Measurements from ENCODE around the gene NPY1R. TPM values are rescaled to one million over a fixed set of nuclear protein-coding genes. Genes with fewer than 3 reads are reported as not detected.
A peak's percentile ranks its signal among the peaks of the same experiment; 100 is the strongest.

NPY1R gene
- total RNA-seq (32.9 TPM), polyA plus RNA-seq (ENCODE audit: insufficient read depth, low read depth, low replicate concordance) (19.2 TPM)
- long read RNA-seq, donor 1, partial matches to known transcripts, result 0 of 4 reads
- long read RNA-seq, donor 1, other reads (novel, unspliced or antisense), result 0 of 4 reads
- long read RNA-seq, donor 2, partial matches to known transcripts, result 0 of 2 reads
- long read RNA-seq, donor 2, other reads (novel, unspliced or antisense), result 0 of 2 reads
- long read RNA-seq, donor 3, partial matches to known transcripts, result 0 of 2 reads
- long read RNA-seq, donor 3, other reads (novel, unspliced or antisense), result 0 of 2 reads
- long read RNA-seq, donor 4, result 0 reads
- long read RNA-seq, donor 5, result 0 reads
- long read RNA-seq, donor 6, partial matches to known transcripts, result 0 of 2 reads
- long read RNA-seq, donor 6, other reads (novel, unspliced or antisense), result 0 of 2 reads
- long read RNA-seq, donor 7, transcript NPY1R-201 (3 exons, 3,029 nt), result major isoform, 5 of 9 reads
- long read RNA-seq, donor 7, partial matches to known transcripts, result 0 of 9 reads
- long read RNA-seq, donor 7, other reads (novel, unspliced or antisense), result 4 of 9 reads
- long read RNA-seq, donor 8, result 0 reads
- long read RNA-seq, donor 9, partial matches to known transcripts, result 0 of 2 reads
- long read RNA-seq, donor 9, other reads (novel, unspliced or antisense), result 0 of 2 reads
- long read RNA-seq, donor 10, partial matches to known transcripts, result 0 of 5 reads
- long read RNA-seq, donor 10, other reads (novel, unspliced or antisense), result 0 of 5 reads

DNA sequence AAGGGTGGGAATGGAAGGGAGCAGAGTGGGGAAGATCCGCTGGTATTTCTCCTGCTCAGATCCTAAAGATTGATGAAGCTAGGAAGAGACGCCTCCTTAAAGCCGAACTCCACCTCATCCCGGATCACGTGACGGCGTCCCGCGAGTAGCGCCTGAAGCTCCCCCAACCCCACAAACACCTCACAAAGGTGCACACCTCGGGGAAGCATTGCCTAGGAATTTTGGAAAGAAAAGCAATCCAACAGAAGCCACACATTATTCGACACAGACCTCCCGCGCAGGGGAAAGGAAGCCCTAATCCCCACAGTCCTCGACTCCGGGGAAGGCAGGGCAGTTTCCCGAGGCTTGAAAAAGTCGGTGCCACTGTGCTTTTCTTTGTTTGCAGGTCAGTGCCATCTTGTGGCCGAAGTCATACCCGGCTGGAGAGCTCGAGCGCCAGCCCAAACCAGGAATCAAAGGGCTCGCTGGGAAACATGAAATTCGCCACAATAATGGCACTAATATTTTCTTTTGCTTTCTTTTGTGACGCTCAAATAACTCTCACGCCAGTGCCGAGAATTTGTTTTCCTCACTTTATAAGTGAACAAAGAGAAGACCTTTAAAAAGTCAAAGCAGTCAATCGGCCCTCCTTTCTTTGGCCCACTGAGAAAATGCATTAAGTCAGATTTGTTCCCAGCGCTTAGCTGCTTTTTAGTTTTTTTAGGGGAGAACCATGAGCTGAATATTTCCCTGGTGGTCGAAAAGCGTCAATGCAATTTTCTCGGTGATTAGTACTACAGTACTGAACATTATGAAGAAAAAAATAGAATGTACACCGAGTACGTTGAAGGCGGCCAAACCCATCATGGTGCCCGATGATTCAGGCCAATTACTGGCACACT is at the start of gene NPY1R:
TSS of gene NPY1R (minus strand) at position 71 of the 881 bp plus-strand sequence. CDS start 6,042 bp downstream, outside the sequence.
- intact Hi-C loops (cut with DNase I), result no loop called here
- DNase-seq (peak; percentile 85 to 93 (median 89)), FAIRE-seq (peak; percentile 21)
- no peaks in the 10 kb centered on the region for H3K4me1 ChIP-seq (ENCODE audit: control insufficient read depth in 2 of 3, insufficient read depth in 2 of 3, low read depth in 1 of 3, low read length in 3 of 3)
- H3K36me3 ChIP-seq (ENCODE audit: control insufficient read depth in 2 of 3, insufficient read depth in 3 of 3, low read length in 3 of 3), result no peaks in the 10 kb centered on the region
- H3K4me3 ChIP-seq (ENCODE audit: low read length in 3 of 3), result peak within 1 kb of the TSS; percentile 72 to 93 (median 92)
- H3K27me3 ChIP-seq (ENCODE audit: control insufficient read depth, insufficient read depth, low read length), result peaks cover 8% of the 10 kb centered on the region
- TF ChIP-seq, protein P1, sequence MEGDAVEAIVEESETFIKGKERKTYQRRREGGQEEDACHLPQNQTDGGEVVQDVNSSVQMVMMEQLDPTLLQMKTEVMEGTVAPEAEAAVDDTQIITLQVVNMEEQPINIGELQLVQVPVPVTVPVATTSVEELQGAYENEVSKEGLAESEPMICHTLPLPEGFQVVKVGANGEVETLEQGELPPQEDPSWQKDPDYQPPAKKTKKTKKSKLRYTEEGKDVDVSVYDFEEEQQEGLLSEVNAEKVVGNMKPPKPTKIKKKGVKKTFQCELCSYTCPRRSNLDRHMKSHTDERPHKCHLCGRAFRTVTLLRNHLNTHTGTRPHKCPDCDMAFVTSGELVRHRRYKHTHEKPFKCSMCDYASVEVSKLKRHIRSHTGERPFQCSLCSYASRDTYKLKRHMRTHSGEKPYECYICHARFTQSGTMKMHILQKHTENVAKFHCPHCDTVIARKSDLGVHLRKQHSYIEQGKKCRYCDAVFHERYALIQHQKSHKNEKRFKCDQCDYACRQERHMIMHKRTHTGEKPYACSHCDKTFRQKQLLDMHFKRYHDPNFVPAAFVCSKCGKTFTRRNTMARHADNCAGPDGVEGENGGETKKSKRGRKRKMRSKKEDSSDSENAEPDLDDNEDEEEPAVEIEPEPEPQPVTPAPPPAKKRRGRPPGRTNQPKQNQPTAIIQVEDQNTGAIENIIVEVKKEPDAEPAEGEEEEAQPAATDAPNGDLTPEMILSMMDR (IDR thresholded peaks at IDR 0.05; ENCODE audit: borderline replicate concordance, extremely low read depth, insufficient read depth), result peak; percentile 74
- H3K9me3 ChIP-seq (ENCODE audit: control insufficient read depth in 2 of 3, insufficient read depth in 1 of 3, low read length in 3 of 3), result no peaks in the 10 kb centered on the region
- peak within 1 kb of the TSS; percentile 54 to 83 (median 67) for H3K9ac ChIP-seq (ENCODE audit: low read length in 3 of 3)
- H3K27ac ChIP-seq (ENCODE audit: low read depth in 2 of 2, low read length in 2 of 2), result peak within 1 kb of the TSS; percentile 62 to 69

GRCh38 chr4:163380703-163381102 is 48.3 kb upstream of the NPY1R start:
- intact Hi-C loops (cut with DNase I), result no loop called here
- Histone ChIP-seq H3K27ac (ENCODE audit: low read depth in 2 of 2, low read length in 2 of 2) (no peak overlapping the region), H3K4me3 (ENCODE audit: low read length in 3 of 3) (no peak overlapping the region), H3K9ac (ENCODE audit: low read length in 3 of 3) (no peak overlapping the region), H3K9me3 (ENCODE audit: control insufficient read depth in 2 of 3, insufficient read depth in 1 of 3, low read length in 3 of 3) (no peaks in the 10 kb centered on the region), H3K36me3 (ENCODE audit: control insufficient read depth in 2 of 3, insufficient read depth in 3 of 3, low read length in 3 of 3) (no peaks in the 10 kb centered on the region), H3K4me1 (ENCODE audit: control insufficient read depth in 2 of 3, insufficient read depth in 2 of 3, low read depth in 1 of 3, low read length in 3 of 3) (no peaks in the 10 kb centered on the region), H3K27me3 (ENCODE audit: control insufficient read depth, insufficient read depth, low read length) (no peaks in the 10 kb centered on the region)
- FAIRE-seq (no peak), DNase-seq (peak in 1 of 5 donors; percentile 33)
- TF ChIP-seq, protein P1 (IDR thresholded peaks at IDR 0.05; ENCODE audit: borderline replicate concordance, extremely low read depth, insufficient read depth), result no peak

GRCh38 chr4:163378661-163379060 is 46.3 kb upstream of the NPY1R start:
- Histone ChIP-seq H3K9me3 (ENCODE audit: control insufficient read depth in 2 of 3, insufficient read depth in 1 of 3, low read length in 3 of 3) (no peaks in the 10 kb centered on the region), H3K36me3 (ENCODE audit: control insufficient read depth in 2 of 3, insufficient read depth in 3 of 3, low read length in 3 of 3) (no peaks in the 10 kb centered on the region), H3K27me3 (ENCODE audit: control insufficient read depth, insufficient read depth, low read length) (no peaks in the 10 kb centered on the region), H3K27ac (ENCODE audit: low read depth in 2 of 2, low read length in 2 of 2) (no peak overlapping the region), H3K9ac (ENCODE audit: low read length in 3 of 3) (no peak overlapping the region), H3K4me3 (ENCODE audit: low read length in 3 of 3) (no peak overlapping the region), H3K4me1 (ENCODE audit: control insufficient read depth in 2 of 3, insufficient read depth in 2 of 3, low read depth in 1 of 3, low read length in 3 of 3) (no peaks in the 10 kb centered on the region)
- intact Hi-C loops (cut with DNase I), result no loop called here
- DNase-seq (no peak), FAIRE-seq (peak; percentile 11)
- TF ChIP-seq, protein P1 (IDR thresholded peaks at IDR 0.05; ENCODE audit: borderline replicate concordance, extremely low read depth, insufficient read depth), result no peak

Data from kidney (tissue), 22 donors.